ACC112 (cell line): Measurements from ENCODE around the gene TYMS.

Source experiments
- H2AFZ ChIP-seq: fragments of 200-600 bp; sonication (generic); one replicate; pipeline ENCODE4 v1.6.0; 2017; ENCODE audit warnings: antibody characterized with exemption, low read length; ENCODE audit not compliant: unreplicated experiment
- H3K27ac ChIP-seq: fragments of 200-600 bp; sonication (generic); 2 replicates; pipeline ENCODE4 v1.5.1; 2014; ENCODE audit warnings: low read depth, mild to moderate bottlenecking, antibody characterized with exemption, low read length, moderate library complexity
- H3K27me3 ChIP-seq: fragments of 200-600 bp; sonication (generic); 2 replicates; pipeline ENCODE4 v1.6.1; 2014; ENCODE audit warnings: mild to moderate bottlenecking, antibody characterized with exemption, low read length, moderate library complexity, mixed read lengths; ENCODE audit not compliant: insufficient read depth
- H3K36me3 ChIP-seq: fragments of 200-600 bp; sonication (generic); 2 replicates; pipeline ENCODE4 v1.6.1; 2016; ENCODE audit warnings: mild to moderate bottlenecking, antibody characterized with exemption, low read length, moderate library complexity, mixed read lengths; ENCODE audit not compliant: insufficient read depth
- H3K4me1 ChIP-seq: fragments of 200-600 bp; sonication (generic); one replicate; pipeline ENCODE4 v1.6.1; 2016; ENCODE audit warnings: low read length, mixed read lengths; ENCODE audit not compliant: insufficient read depth, unreplicated experiment, control insufficient read depth
- H3K4me3 ChIP-seq: fragments of 200-600 bp; sonication (generic); 2 replicates; pipeline ENCODE4 v1.5.1; 2014; ENCODE audit warnings: mild to moderate bottlenecking, low read depth, low read length
- H3K79me2 ChIP-seq: fragments of 200-600 bp; sonication (generic); one replicate; pipeline ENCODE4 v1.6.0; 2016; ENCODE audit warnings: low read length; ENCODE audit not compliant: control insufficient read depth, unreplicated experiment, insufficient read depth

Gene TYMS

GRCh38 chr18:686339-687111, 29.1 kb downstream of the TYMS start:
- Histone ChIP-seq H2AFZ (no peak overlapping the region), H3K36me3 (peaks cover 12% of the 10 kb centered on the region; the same call in 1 of the 2 replicates), H3K79me2 (no peaks in the 10 kb centered on the region), H3K4me3 (no peak overlapping the region), H3K4me1 (no peaks in the 10 kb centered on the region), H3K27me3 (no peaks in the 10 kb centered on the region), H3K27ac (no peak overlapping the region)

GRCh38 chr18:688323-688722, 30.9 kb downstream of the TYMS start:
- H3K27me3 ChIP-seq = no peaks in the 10 kb centered on the region
- H3K27ac ChIP-seq = no peak overlapping the region
- H3K4me1 ChIP-seq = no peaks in the 10 kb centered on the region
- H2AFZ ChIP-seq = no peak overlapping the region
- H3K79me2 ChIP-seq = no peaks in the 10 kb centered on the region
- peaks cover 8% of the 10 kb centered on the region; the same call in 1 of the 2 replicates for H3K36me3 ChIP-seq
- H3K4me3 ChIP-seq = no peak overlapping the region

- no peaks in the 10 kb centered on the region for H3K4me1 ChIP-seq
- no peak overlapping the region for H3K27ac ChIP-seq
- H3K4me3 ChIP-seq = no peak overlapping the region
- peaks cover 8% of the 10 kb centered on the region for H3K79me2 ChIP-seq
- H3K36me3 ChIP-seq = peaks cover 20% of the 10 kb centered on the region; the same call in 1 of the 2 replicates
- no peak overlapping the region for H2AFZ ChIP-seq
- no peaks in the 10 kb centered on the region for H3K27me3 ChIP-seq
These were observed 35.4 kb downstream of the TYMS start for GRCh38 chr18:692824-693223.

DNA sequence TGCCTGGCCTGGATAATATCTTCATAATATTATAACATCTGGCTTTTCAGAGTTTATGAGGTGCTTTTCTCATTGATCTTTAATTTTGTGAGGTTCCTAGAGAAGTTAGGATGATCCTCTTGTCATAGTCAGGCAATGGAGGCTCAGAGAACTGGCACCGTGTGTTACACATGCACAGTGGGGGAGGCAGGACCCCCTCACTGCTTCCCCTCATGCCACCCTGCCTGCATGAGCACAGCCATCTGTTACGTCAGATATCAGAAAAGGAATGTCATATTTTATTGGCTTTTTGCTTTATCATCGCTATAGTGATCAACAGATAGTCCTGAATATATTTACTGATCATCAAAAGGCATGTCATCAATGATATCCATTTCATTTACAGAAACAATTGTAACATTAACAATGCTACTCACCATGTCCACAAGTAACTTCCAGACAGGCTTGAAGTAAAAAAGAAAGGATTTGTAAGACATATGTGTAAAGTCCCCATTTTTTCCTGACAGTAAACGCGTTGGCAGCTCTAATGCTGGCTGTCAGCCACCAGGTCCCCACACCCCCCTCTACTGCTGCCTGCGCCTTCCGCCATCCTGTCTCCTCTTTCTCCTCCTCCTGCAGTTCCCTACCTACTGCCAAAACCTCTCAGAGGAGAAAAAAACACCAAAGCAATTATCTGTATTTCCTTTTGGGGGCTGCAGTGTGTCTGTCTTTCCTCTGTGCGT, 36.2 kb downstream of the TYMS start:
- Histone ChIP-seq H3K27ac (no peak overlapping the region), H2AFZ (no peak overlapping the region), H3K4me3 (no peak overlapping the region), H3K79me2 (peaks cover 10% of the 10 kb centered on the region), H3K27me3 (no peaks in the 10 kb centered on the region), H3K36me3 (peaks cover 20% of the 10 kb centered on the region; the same call in 1 of the 2 replicates), H3K4me1 (no peaks in the 10 kb centered on the region)

- Histone ChIP-seq H3K79me2 (peaks cover 28% of the 10 kb centered on the region), H2AFZ (no peak overlapping the region), H3K27me3 (no peaks in the 10 kb centered on the region), H3K36me3 (peaks cover 16% of the 10 kb centered on the region; the same call in 1 of the 2 replicates), H3K27ac (no peak overlapping the region), H3K4me3 (no peak overlapping the region), H3K4me1 (peaks cover 7% of the 10 kb centered on the region)
These were observed 39.6 kb downstream of the TYMS start for GRCh38 chr18:697012-697411.

DNA sequence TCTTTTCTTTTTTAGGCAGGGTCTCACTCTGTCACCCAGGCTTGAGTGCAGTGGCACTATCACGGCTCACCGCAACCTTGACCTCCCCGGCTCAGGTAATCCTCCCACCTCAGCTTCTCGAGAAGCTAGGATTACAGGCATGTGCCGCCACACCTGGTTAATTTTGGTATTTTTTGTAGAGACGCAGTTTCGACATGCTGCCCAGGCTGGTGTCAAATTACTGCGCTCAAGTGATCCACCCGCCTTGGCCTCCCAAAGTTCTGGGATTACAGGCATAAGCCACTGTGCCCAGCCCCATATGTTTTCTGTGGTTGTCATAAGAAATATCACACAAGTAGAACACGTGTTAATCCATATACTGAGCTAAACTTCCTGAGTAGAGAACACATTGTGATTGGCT, 40.3 kb downstream of the TYMS start:
- Histone ChIP-seq H3K4me3 (no peak overlapping the region), H3K36me3 (peaks cover 16% of the 10 kb centered on the region; the same call in 1 of the 2 replicates), H3K27me3 (no peaks in the 10 kb centered on the region), H3K27ac (no peak overlapping the region), H3K79me2 (peaks cover 31% of the 10 kb centered on the region), H2AFZ (no peak overlapping the region), H3K4me1 (peaks cover 11% of the 10 kb centered on the region)

- Histone ChIP-seq H2AFZ (no peak overlapping the region), H3K36me3 (peaks cover 10% of the 10 kb centered on the region), H3K27me3 (no peaks in the 10 kb centered on the region), H3K27ac (peak overlapping the region; percentile 95), H3K4me1 (peaks cover 25% of the 10 kb centered on the region), H3K79me2 (peaks cover 33% of the 10 kb centered on the region), H3K4me3 (peak overlapping the region; percentile 50; the same call in 1 of the 2 replicates)
These were observed 45.9 kb downstream of the TYMS start for GRCh38 chr18:703213-703967.

GRCh38 chr18:706405-706804, 49.0 kb downstream of the TYMS start:
- peaks cover 41% of the 10 kb centered on the region for H3K79me2 ChIP-seq
- peaks cover 10% of the 10 kb centered on the region for H3K36me3 ChIP-seq
- no peak overlapping the region for H3K27ac ChIP-seq
- no peak overlapping the region for H2AFZ ChIP-seq
- no peaks in the 10 kb centered on the region for H3K27me3 ChIP-seq
- H3K4me1 ChIP-seq = peaks cover 27% of the 10 kb centered on the region
- H3K4me3 ChIP-seq = no peak overlapping the region

DNA sequence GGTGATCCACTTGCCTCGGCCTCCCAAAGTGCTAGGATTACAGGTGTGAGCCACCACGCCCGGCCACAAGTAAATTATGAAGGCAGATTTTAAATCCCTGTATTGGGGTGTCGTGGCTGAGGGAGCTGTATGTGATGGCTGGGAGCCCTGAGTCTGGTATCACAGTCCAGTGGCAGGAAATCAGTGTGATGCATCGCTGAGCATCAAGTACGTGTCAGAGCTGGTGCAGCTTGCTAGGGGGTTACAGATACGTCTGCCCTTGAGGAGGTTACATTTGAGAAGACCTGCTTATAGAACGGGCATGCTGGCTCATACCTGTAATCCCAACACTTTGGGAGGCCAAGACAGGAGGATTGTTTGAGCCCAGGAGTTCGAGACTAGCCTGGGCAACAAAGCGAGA, 50.6 kb downstream of the TYMS start:
- no peaks in the 10 kb centered on the region for H3K27me3 ChIP-seq
- H3K79me2 ChIP-seq = peaks cover 45% of the 10 kb centered on the region
- H2AFZ ChIP-seq = no peak overlapping the region
- no peak overlapping the region for H3K27ac ChIP-seq
- H3K4me3 ChIP-seq = no peak overlapping the region
- H3K36me3 ChIP-seq = peaks cover 10% of the 10 kb centered on the region
- H3K4me1 ChIP-seq = peaks cover 19% of the 10 kb centered on the region

GRCh38 chr18:709771-710170, 52.3 kb downstream of the TYMS start:
- Histone ChIP-seq H2AFZ (no peak overlapping the region), H3K36me3 (peaks cover 9% of the 10 kb centered on the region), H3K27ac (no peak overlapping the region), H3K4me3 (no peak overlapping the region), H3K4me1 (peaks cover 16% of the 10 kb centered on the region), H3K79me2 (peaks cover 45% of the 10 kb centered on the region), H3K27me3 (no peaks in the 10 kb centered on the region)
